ENCODE measurements around the gene RHBG.
"Not testable (repeated sequence)": the region's sequence is repeated elsewhere in the genome, so short reads cannot be mapped to it uniquely, and the experiment has no call there.

RHBG gene
- 0 to 0.11 (median 0) reads per million in 9 experiments for total RNA-seq

- DNase-seq (no peak), ATAC-seq (replicated peaks) (peak; percentile 44)
- H3K4me1 Mint-ChIP-seq (ENCODE audit: low read depth in 2 of 2), result peaks cover 5% of the 10 kb centered on the region in 2 donors
- H3K4me3 Mint-ChIP-seq, result peak within 1 kb of the TSS; percentile 64 to 71
- H3K27me3 Mint-ChIP-seq, result peaks cover 53 to 83% of the 10 kb centered on the region in 2 donors
- no peaks in the 10 kb centered on the region for H3K36me3 Mint-ChIP-seq (ENCODE audit: insufficient read depth)
- H3K9me3 Mint-ChIP-seq, result no peaks in the 10 kb centered on the region
- no peak within 1 kb of the TSS for H3K27ac Mint-ChIP-seq
These were observed at the start of gene RHBG for GRCh38 chr1:156368889-156369684. Gene RHBG (plus strand): TSS chr1:156369211. CDS start chr1:156369250, 39 bp downstream.

- no peaks in the 10 kb centered on the region for H3K4me1 Mint-ChIP-seq (ENCODE audit: low read depth in 2 of 2)
- DNase-seq (peak in 2 of 3 experiments; percentile 17), ATAC-seq (replicated peaks) (no peak)
- no peak overlapping the region for H3K4me3 Mint-ChIP-seq
- H3K27me3 Mint-ChIP-seq, result no peaks in the 10 kb centered on the region
- no peaks in the 10 kb centered on the region for H3K9me3 Mint-ChIP-seq
- peaks cover 89% of the 10 kb centered on the region for H3K36me3 Mint-ChIP-seq (ENCODE audit: insufficient read depth)
- H3K27ac Mint-ChIP-seq, result no peak overlapping the region
These were observed 49.3 kb upstream of the RHBG start for GRCh38 chr1:156319664-156320063.

- peaks cover 86% of the 10 kb centered on the region for H3K36me3 Mint-ChIP-seq (ENCODE audit: insufficient read depth)
- no peak overlapping the region for H3K27ac Mint-ChIP-seq
- ATAC-seq (replicated peaks) (no peak), DNase-seq (no peak)
- H3K4me3 Mint-ChIP-seq, result no peak overlapping the region
- H3K4me1 Mint-ChIP-seq (ENCODE audit: low read depth in 2 of 2), result no peaks in the 10 kb centered on the region
- H3K27me3 Mint-ChIP-seq, result no peaks in the 10 kb centered on the region
- H3K9me3 Mint-ChIP-seq, result no peaks in the 10 kb centered on the region
These were observed 48.5 kb upstream of the RHBG start for GRCh38 chr1:156320560-156320959.

- not testable (repeated sequence) for H3K4me1 Mint-ChIP-seq (ENCODE audit: low read depth in 2 of 2); DNase-seq; ATAC-seq (replicated peaks); H3K27ac Mint-ChIP-seq; H3K9me3 Mint-ChIP-seq; H3K4me3 Mint-ChIP-seq; H3K27me3 Mint-ChIP-seq
- H3K36me3 Mint-ChIP-seq (ENCODE audit: insufficient read depth), result peaks cover 72% of the 10 kb centered on the region
These were observed 45.8 kb upstream of the RHBG start for GRCh38 chr1:156323179-156323578.

GRCh38 chr1:156336242-156336641 is 32.8 kb upstream of the RHBG start:
- H3K4me3 Mint-ChIP-seq, result peak overlapping the region; percentile 93 to 95
- peaks cover 28 to 30% of the 10 kb centered on the region in 2 donors for H3K4me1 Mint-ChIP-seq (ENCODE audit: low read depth in 2 of 2)
- no peaks in the 10 kb centered on the region for H3K9me3 Mint-ChIP-seq
- DNase-seq (no peak), ATAC-seq (replicated peaks) (no peak)
- H3K27me3 Mint-ChIP-seq, result no peaks in the 10 kb centered on the region
- H3K36me3 Mint-ChIP-seq (ENCODE audit: insufficient read depth), result peaks cover 50% of the 10 kb centered on the region
- peak overlapping the region in 1 of 2 donors; percentile 90 for H3K27ac Mint-ChIP-seq

GRCh38 chr1:156337052-156337887 is 31.7 kb upstream of the RHBG start:
- peak overlapping the region; percentile 90 to 93 for H3K27ac Mint-ChIP-seq
- H3K27me3 Mint-ChIP-seq, result no peaks in the 10 kb centered on the region
- ATAC-seq (replicated peaks) (no peak), DNase-seq (no peak)
- no peaks in the 10 kb centered on the region for H3K9me3 Mint-ChIP-seq
- peak overlapping the region; percentile 93 to 95 for H3K4me3 Mint-ChIP-seq
- peaks cover 28 to 30% of the 10 kb centered on the region in 2 donors for H3K4me1 Mint-ChIP-seq (ENCODE audit: low read depth in 2 of 2)
- H3K36me3 Mint-ChIP-seq (ENCODE audit: insufficient read depth), result peaks cover 39% of the 10 kb centered on the region

GRCh38 chr1:156337888-156338179 is 31.2 kb upstream of the RHBG start:
- no peaks in the 10 kb centered on the region for H3K27me3 Mint-ChIP-seq
- H3K4me3 Mint-ChIP-seq, result peak overlapping the region; percentile 93 to 95
- no peaks in the 10 kb centered on the region for H3K9me3 Mint-ChIP-seq
- peak overlapping the region; percentile 90 to 93 for H3K27ac Mint-ChIP-seq
- ATAC-seq (replicated peaks), result no peak
- H3K36me3 Mint-ChIP-seq (ENCODE audit: insufficient read depth), result peaks cover 34% of the 10 kb centered on the region
- H3K4me1 Mint-ChIP-seq (ENCODE audit: low read depth in 2 of 2), result peaks cover 28 to 30% of the 10 kb centered on the region in 2 donors
- DNase-seq, result no peak

- Mint-ChIP-seq H3K9me3 (no peaks in the 10 kb centered on the region), H3K27ac (peak within 1 kb of the TSS; percentile 90 to 93), H3K27me3 (no peaks in the 10 kb centered on the region), H3K36me3 (ENCODE audit: insufficient read depth) (peaks cover 28% of the 10 kb centered on the region), H3K4me1 (ENCODE audit: low read depth in 2 of 2) (peaks cover 28 to 30% of the 10 kb centered on the region in 2 donors), H3K4me3 (peak within 1 kb of the TSS; percentile 93 to 95)
- peak; percentile 91 for ATAC-seq (replicated peaks)
- DNase-seq, result peak; percentile 99 to 100 (median 99)
These were observed 30.6 kb upstream of the RHBG start, which contains the start of the genes CCT3 and TSACC for GRCh38 chr1:156338180-156338976. Gene CCT3 (minus strand): TSS chr1:156338292. CDS start chr1:156338184, 108 bp downstream. Gene TSACC (plus strand): TSS chr1:156338526. CDS start chr1:156339758, 1,232 bp downstream.

- Mint-ChIP-seq H3K36me3 (ENCODE audit: insufficient read depth) (peaks cover 11% of the 10 kb centered on the region), H3K4me1 (ENCODE audit: low read depth in 2 of 2) (peaks cover 3 to 12% of the 10 kb centered on the region in 2 donors), H3K4me3 (no peak overlapping the region), H3K27me3 (peaks cover 9 to 28% of the 10 kb centered on the region in 2 donors), H3K9me3 (no peaks in the 10 kb centered on the region), H3K27ac (no peak overlapping the region)
- ATAC-seq (replicated peaks) (no peak), DNase-seq (no peak)
These were observed 26.6 kb upstream of the RHBG start for GRCh38 chr1:156342166-156342955.

GRCh38 chr1:156344409-156344808 is 24.6 kb upstream of the RHBG start:
- H3K36me3 Mint-ChIP-seq (ENCODE audit: insufficient read depth), result no peaks in the 10 kb centered on the region
- no peaks in the 10 kb centered on the region for H3K4me1 Mint-ChIP-seq (ENCODE audit: low read depth in 2 of 2)
- peaks cover 11 to 31% of the 10 kb centered on the region in 2 donors for H3K27me3 Mint-ChIP-seq
- no peaks in the 10 kb centered on the region for H3K9me3 Mint-ChIP-seq
- ATAC-seq (replicated peaks) (no peak), DNase-seq (no peak)
- no peak overlapping the region for H3K27ac Mint-ChIP-seq
- H3K4me3 Mint-ChIP-seq, result no peak overlapping the region

GRCh38 chr1:156346035-156346434 is 23.0 kb upstream of the RHBG start:
- not testable (repeated sequence) for DNase-seq; H3K9me3 Mint-ChIP-seq; H3K4me1 Mint-ChIP-seq (ENCODE audit: low read depth in 2 of 2); H3K4me3 Mint-ChIP-seq; H3K27ac Mint-ChIP-seq; ATAC-seq (replicated peaks); H3K36me3 Mint-ChIP-seq (ENCODE audit: insufficient read depth)
- H3K27me3 Mint-ChIP-seq, result peaks cover 11 to 37% of the 10 kb centered on the region in 2 donors

GRCh38 chr1:156346636-156347035 is 22.4 kb upstream of the RHBG start:
- Mint-ChIP-seq H3K36me3 (ENCODE audit: insufficient read depth) (no peaks in the 10 kb centered on the region), H3K27ac (no peak overlapping the region), H3K9me3 (no peaks in the 10 kb centered on the region), H3K27me3 (peaks cover 11 to 37% of the 10 kb centered on the region in 2 donors), H3K4me3 (no peak overlapping the region), H3K4me1 (ENCODE audit: low read depth in 2 of 2) (no peaks in the 10 kb centered on the region)
- DNase-seq (no peak), ATAC-seq (replicated peaks) (no peak)

Measured in effector memory CD8-positive, alpha-beta T cell (primary cell).